Renal pelvis (tissue), 4 donors: ENCODE data around the gene GAK. TPM values are rescaled to one million over a fixed set of nuclear protein-coding genes. Genes with fewer than 3 reads are reported as not detected.

Experiments
- DNase-seq: peaks from one replicate; pipeline ENCODE4 v3.0.0-alpha.2; 2013
- polyA plus RNA-seq, 3 donors: library from polyadenylated mRNA; unstranded; fragments of 120-200 nt; gene quantifications; one replicate each; pipeline ENCODE4 v1.2.1, GENCODE V29; 2013; ENCODE audit not compliant: insufficient read length in 3 of 3

GAK gene
- polyA plus RNA-seq, 3 donors = 69.7 to 87.9 (median 73.2) TPM

DNA sequence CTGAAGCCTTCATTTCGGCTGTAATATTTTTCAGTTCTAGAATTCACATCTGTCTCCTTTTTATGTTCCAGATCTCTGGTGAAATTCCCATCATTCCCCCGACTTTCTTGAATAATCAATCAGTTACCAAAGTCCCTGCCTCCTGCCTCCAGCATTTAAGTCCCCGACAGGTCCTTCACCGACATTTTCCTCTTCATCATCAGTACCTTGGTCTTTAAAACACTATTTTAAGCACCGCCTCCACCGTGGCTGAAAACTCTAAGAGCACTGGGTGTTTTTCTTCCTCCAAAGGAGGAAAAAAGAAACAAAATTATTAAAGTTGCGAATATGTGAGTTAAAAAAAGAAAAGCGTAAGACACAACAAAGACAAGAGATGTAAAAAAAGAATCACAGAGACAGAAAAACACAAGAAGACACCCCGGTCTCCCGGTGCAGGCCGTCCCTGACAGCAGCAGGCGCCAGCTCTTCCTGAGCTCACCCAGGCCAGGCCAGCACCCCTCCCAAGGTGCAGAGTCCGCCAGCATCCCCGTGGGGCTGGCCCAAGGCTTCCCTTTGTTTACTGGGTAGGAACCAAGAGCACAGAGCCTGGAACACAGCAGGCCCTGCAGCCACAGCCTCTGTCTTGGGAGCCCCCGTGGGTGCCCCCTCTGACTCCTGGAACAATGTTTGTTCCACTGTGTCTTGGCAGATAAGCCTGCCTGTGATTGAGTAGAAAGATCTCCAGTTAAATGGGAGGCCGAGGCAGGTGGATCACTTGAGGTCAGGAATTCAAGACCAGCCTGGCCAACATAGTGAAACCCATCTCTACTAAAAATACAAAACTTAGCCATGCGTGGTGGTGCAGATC, 56.9 kb downstream of the GAK start:
- DNase-seq = no peak

- no peak for DNase-seq
Observed at GRCh38 chr4:874056-874455, 58.1 kb downstream of the GAK start.

GRCh38 chr4:872241-872981, 59.7 kb downstream of the GAK start:
- DNase-seq = no peak

GRCh38 chr4:871484-871883, 60.6 kb downstream of the GAK start:
- no peak for DNase-seq

GRCh38 chr4:870951-871350, 61.2 kb downstream of the GAK start:
- no peak for DNase-seq

- DNase-seq = no peak
Observed at GRCh38 chr4:869776-870175, 62.3 kb downstream of the GAK start.

GRCh38 chr4:868421-868820, 63.7 kb downstream of the GAK start:
- DNase-seq = no peak

DNA sequence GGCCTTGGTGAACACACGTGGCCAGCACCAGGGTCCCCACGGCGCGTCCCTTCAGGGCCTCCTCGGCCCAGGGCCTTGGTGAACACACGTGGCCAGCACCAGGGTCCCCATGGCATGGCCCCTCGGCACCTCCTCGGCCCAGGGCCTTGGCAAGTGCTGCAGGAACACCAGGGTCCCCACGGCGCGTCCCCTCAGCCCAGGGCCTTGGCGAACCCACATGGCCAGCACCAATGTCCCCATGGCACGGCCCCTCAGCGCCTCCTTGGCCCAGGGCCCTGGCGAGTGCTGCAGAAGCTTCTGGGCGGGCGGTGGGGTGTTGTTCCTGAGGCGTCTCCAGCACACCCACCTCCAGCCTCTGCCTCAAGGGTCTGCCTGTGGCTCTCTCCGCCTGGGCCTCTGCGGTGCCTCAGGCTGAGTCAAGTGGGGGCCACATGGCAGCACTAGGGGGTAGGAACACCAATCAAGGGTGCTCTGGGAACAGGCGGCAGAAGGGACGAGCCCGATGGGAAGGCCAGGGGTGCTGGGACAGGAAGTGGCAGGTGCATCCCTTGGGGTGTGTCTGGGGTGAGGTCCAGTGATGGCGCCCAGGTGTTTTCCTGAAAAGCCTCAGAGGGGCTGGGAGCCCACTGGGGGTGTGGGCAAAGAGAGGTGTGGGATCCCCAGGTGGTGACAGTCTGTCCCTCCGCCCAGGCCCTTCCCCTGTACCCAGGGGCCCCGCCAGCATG, 64.4 kb downstream of the GAK start:
- no peak for DNase-seq

- no peak for DNase-seq
Observed at GRCh38 chr4:866761-867390, 65.2 kb downstream of the GAK start.

GRCh38 chr4:866068-866760, 65.9 kb downstream of the GAK start:
- DNase-seq = no peak

GRCh38 chr4:865572-865971, 66.5 kb downstream of the GAK start:
- DNase-seq = no peak

DNA sequence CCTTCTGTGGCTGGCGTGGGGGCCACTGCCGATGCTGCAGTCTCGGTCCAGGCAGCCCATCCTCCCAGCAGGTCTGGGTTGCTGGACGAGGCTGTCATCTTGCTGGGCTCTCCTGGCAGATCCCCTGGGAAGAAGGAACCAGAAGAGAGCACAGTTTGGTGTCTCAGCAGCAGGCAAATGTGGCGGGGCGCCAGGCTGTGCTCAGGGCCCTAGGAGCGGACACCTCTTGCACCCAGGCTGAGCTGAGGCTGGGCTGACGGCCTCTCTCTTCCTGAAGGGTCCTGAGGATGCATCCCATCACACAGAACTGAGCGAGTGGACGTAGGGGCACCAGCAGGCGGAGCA, 67.0 kb downstream of the GAK start:
- no peak for DNase-seq

DNA sequence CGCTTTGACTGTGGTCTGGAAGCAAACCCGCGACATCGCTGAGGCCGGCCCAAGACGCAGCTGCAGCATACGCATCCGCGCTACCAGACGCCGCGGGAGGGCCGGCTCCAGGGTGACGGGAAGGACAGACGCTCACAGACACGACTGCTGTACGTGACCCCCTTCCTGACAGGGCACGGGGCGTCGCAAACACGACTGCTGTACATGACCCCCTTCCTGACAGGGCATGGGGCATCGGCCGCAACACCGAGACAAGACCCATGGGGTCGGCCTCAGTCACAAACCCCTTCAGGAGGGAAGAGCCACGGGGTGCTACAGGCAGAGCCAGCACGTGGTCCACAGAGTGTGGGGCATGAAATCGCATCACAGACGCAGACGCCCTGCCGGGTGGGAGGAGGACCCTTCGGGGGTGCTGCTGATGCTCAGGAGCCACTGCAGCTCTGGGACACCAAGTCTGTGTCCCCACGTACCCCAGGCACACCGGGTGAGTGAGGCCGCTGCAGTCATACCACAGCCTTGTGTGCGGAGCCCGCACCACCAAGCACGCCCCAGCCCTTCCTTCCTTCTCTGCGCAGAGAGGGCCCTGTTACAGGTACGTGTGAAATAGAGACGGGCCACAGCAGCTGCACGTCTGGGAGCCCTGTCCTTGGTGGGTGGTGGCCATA, 67.5 kb downstream of the GAK start:
- DNase-seq = no peak

DNA sequence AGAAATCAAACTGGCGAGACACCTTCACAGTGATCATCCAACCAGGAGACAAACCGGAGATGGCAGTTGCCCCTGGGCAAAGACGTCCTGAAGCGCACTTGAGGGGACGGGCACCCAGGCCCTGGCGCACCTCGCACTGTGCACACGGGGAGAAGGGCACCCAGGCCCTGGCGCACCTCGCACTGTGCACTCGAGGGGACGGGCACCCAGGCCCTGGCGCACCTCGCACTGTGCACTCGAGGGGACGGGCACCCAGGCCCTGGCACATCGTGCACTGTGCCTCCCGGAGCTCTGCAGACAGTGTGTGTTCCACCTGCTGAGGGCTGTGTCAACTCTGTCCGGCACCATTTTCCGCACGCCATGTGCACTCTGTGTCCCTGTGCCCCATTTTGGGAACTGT, 71.6 kb downstream of the GAK start:
- DNase-seq = no peak

GRCh38 chr4:859496-859895, 72.6 kb downstream of the GAK start:
- DNase-seq = no peak

DNA sequence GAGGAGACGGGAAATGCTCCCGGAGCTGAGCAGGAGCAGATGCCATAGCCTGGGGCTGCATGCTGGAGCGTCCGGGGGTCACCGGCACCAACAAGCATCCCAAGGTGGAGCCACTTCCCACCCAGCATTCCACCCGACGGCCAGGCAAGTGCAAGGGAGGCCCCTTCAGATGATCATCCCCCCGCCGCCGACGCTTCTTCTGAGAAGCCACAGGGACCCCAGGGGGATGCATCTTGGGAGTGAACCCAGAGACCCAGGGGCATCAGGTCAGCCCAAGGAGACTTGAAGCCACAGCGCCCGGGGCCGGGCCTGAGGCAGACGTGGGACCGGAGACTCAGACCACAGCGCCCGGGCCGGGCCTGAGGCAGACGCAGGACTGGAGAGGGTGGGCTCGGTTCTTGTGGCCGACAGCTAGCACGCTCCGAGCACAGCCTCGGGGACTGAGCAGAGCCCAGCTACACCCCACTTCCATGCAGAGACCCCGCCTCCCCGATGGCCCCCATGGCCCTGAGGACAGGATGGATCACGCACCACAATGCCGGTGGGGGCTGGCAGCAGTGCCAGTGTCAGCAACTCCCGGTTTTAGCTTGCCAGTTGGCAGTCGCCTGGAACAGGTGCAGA, 73.2 kb downstream of the GAK start:
- DNase-seq = no peak

DNA sequence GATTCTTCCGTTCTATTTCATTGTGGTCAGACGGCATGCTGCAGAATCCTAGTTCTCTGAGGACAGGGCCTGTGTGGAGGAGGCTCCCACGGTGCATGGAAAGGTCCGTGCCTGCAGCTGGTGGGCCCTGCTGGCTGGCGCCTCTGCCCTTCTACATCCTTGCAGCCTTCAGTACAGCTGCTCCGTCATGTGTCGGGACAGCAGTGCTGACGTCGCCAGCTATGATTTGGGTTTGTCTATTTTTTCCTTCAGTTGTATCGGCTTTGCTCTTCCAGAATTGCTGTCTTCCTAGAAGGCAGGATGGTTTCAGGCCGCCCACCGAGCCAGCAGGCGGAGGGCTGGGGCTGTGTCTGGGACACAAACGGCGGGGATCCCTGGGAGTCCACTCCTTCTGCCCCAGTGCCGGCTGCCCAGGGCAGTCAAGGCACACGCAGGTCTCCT, 74.1 kb downstream of the GAK start:
- DNase-seq = no peak

- no peak for DNase-seq
Observed at GRCh38 chr4:857461-857860, 74.7 kb downstream of the GAK start.

DNA sequence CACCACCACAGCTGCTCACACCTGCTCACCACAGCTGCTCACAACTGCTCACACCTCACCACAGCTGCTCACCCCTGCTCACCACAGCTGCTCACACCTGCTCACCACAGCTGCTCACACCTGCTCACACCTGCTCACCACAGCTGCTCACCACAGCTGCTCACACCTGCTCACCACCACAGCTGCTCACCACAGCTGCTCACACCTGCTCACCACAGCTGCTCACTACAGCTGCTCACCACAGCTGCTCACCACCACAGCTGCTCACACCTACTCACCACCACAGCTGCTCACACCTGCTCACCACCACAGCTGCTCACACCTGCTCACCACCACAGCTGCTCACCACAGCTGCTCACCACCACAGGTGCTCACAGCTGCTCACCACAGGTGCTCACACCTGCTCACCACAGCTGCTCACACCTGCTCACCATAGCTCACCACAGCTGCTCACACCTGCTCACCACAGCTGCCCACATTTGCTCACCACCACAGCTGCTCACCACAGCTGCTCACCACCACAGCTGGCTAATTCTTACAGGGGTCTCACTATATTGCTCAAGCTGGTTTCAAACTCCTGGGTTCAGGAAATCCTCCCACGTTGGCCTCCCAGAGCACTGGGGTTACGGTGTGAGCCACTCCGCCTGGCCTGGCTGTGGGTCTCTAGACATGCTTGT, 75.8 kb downstream of the GAK start:
- DNase-seq = no peak

GRCh38 chr4:855880-856224, 76.3 kb downstream of the GAK start:
- no peak for DNase-seq
